OCI-M2 (cell line): ENCODE results near the gene FERMT2.

Source experiments
- DNase-seq: peaks from one replicate; lab custom pipeline; 2025; ENCODE audit not compliant: unreplicated experiment; lab: John Stamatoyannopoulos, UW

Gene FERMT2

GRCh38 chr14:52950898-52951680, at the start of gene FERMT2:
FERMT2 (minus strand) TSS chr14:52951050; CDS start chr14:52950568, 482 bp downstream.
- DNase-seq = no peak

- no peak for DNase-seq
Measured at GRCh38 chr14:52998376-52999015, 47.6 kb upstream of the FERMT2 start.

GRCh38 chr14:52996493-52996892, 45.6 kb upstream of the FERMT2 start:
- no peak for DNase-seq

- no peak for DNase-seq
Measured at GRCh38 chr14:52995998-52996397, 45.1 kb upstream of the FERMT2 start.

GRCh38 chr14:52992236-52992870, 41.5 kb upstream of the FERMT2 start:
- DNase-seq = no peak

- DNase-seq = no peak
Measured at GRCh38 chr14:52988139-52988538, 37.3 kb upstream of the FERMT2 start.

- no peak for DNase-seq
Measured at GRCh38 chr14:52987514-52987913, 36.7 kb upstream of the FERMT2 start.

- no peak for DNase-seq
Measured at GRCh38 chr14:52987042-52987441, 36.2 kb upstream of the FERMT2 start.

- no peak for DNase-seq
Measured at GRCh38 chr14:52977798-52978197, 26.9 kb upstream of the FERMT2 start.

- DNase-seq = no peak
Measured at GRCh38 chr14:52974406-52974805, 23.6 kb upstream of the FERMT2 start.

GRCh38 chr14:52961060-52961639, 10.3 kb upstream of the FERMT2 start:
- no peak for DNase-seq

GRCh38 chr14:52960627-52961026, 9.8 kb upstream of the FERMT2 start:
- DNase-seq = no peak

GRCh38 chr14:52954346-52955214, 3.7 kb upstream of the FERMT2 start:
- no peak for DNase-seq

GRCh38 chr14:52951681-52952554, 1.1 kb upstream of the FERMT2 start:
- no peak for DNase-seq

- DNase-seq = no peak
Measured at GRCh38 chr14:52950410-52950897, 396 bp downstream of the FERMT2 start.

GRCh38 chr14:52949711-52950409, 990 bp downstream of the FERMT2 start:
- no peak for DNase-seq

GRCh38 chr14:52949249-52949648, 1.6 kb downstream of the FERMT2 start:
- no peak for DNase-seq

- no peak for DNase-seq
Measured at GRCh38 chr14:52948836-52949235, 2.0 kb downstream of the FERMT2 start.

GRCh38 chr14:52948039-52948438, 2.8 kb downstream of the FERMT2 start:
- no peak for DNase-seq
